H1 (cell line): ENCODE results near the gene FSIP1. TPM values are rescaled to one million over a fixed set of nuclear protein-coding genes. Genes with fewer than 3 reads are reported as not detected.

Experiments used
- CTCF ChIA-PET: fragments of 300-600 bp; sonication (Branson Sonifier 250); formaldehyde crosslinking; loops from one replicate; lab custom pipeline; 2021; ENCODE audit not compliant: partially characterized antibody; lab: Charles Lee
- POLR2A ChIA-PET: fragments of 300-600 bp; sonication (Branson Sonifier 250); formaldehyde crosslinking; loops from one replicate; lab custom pipeline; 2021; ENCODE audit warnings: inconsistent platforms; ENCODE audit not compliant: partially characterized antibody; lab: Charles Lee
- DNase-seq, 2 experiments: peaks; one replicate each; pipeline versions ENCODE4 v3.0.0 to v3.0.0-alpha.2; 2010 to 2022; ENCODE audit warnings: low spot score in 2 of 2, low read depth in 1 of 2, mixed read lengths in 1 of 2
- FAIRE-seq: peaks from 2 replicates; lab custom pipeline; 2011; peaks lifted over from hg19 to GRCh38; lab: Jason Lieb, UNC
- H2AFZ ChIP-seq: 2 replicates; pipeline ENCODE4 v1.8.1; 2012; ENCODE audit warnings: low read length, inconsistent platforms
- H2AK5ac ChIP-seq: 2 replicates; pipeline ENCODE4 v1.6.1; 2013; ENCODE audit warnings: low read depth, low read length
- H2BK120ac ChIP-seq: replicated peaks from 2 replicates; pipeline ENCODE3; 2013; ENCODE audit warnings: low read depth, low read length, inconsistent platforms
- H2BK12ac ChIP-seq: 2 replicates; pipeline ENCODE4 v1.6.1; 2013; ENCODE audit warnings: low read depth, low read length
- H2BK15ac ChIP-seq: 2 replicates; pipeline ENCODE4 v1.6.1; 2013; ENCODE audit warnings: low read length
- H2BK20ac ChIP-seq: 2 replicates; pipeline ENCODE4 v1.6.1; 2013; ENCODE audit warnings: low read length
- H2BK5ac ChIP-seq: 2 replicates; pipeline ENCODE4 v1.6.1; 2013; ENCODE audit warnings: low read depth, low read length
- H3K14ac ChIP-seq: 2 replicates; pipeline ENCODE4 v1.6.1; 2013; ENCODE audit warnings: inconsistent platforms; ENCODE audit not compliant: insufficient read length
- H3K18ac ChIP-seq: 2 replicates; pipeline ENCODE4 v1.6.1; 2013; ENCODE audit warnings: low read length; ENCODE audit errors: extremely low read depth
- H3K23ac ChIP-seq: 2 replicates; pipeline ENCODE4 v1.6.1; 2013; ENCODE audit warnings: inconsistent platforms; ENCODE audit not compliant: insufficient read length
- H3K23me2 ChIP-seq: 2 replicates; pipeline ENCODE4 v1.6.1; 2013; ENCODE audit warnings: low read depth, low read length
- H3K27ac ChIP-seq: 2 replicates; pipeline ENCODE4 v1.6.1; 2011; ENCODE audit warnings: low read depth, low read length, inconsistent platforms
- H3K27me3 ChIP-seq, 4 experiments: replicated peaks in 1 of 4; 1 replicate in 1 of 4; 2 replicates in 3 of 4; pipeline versions ENCODE4 v1.6.1 to v1.8.1; 2011 to 2013; ENCODE audit warnings: low read length in 3 of 4, mild to moderate bottlenecking in 3 of 4, inconsistent platforms in 2 of 4, mixed read lengths in 2 of 4, moderate library complexity in 1 of 4; ENCODE audit not compliant: control insufficient read depth in 3 of 4, insufficient read depth in 3 of 4; ENCODE audit errors: extremely low read depth in 1 of 4
- H3K36me3 ChIP-seq, 4 experiments: 2 replicates each; pipeline versions ENCODE4 v1.6.1 to v1.8.1; 2011 to 2013; ENCODE audit warnings: mild to moderate bottlenecking in 4 of 4, low read length in 3 of 4, moderate library complexity in 2 of 4, control low read depth in 1 of 4, inconsistent platforms in 1 of 4; ENCODE audit not compliant: insufficient read depth in 4 of 4, control insufficient read depth in 2 of 4
- H3K4ac ChIP-seq: replicated peaks from 2 replicates; pipeline ENCODE3; 2013; ENCODE audit warnings: low read length, low read depth, mixed read lengths, inconsistent platforms; ENCODE audit not compliant: insufficient read length
- H3K4me1 ChIP-seq, 4 experiments: replicated peaks in 1 of 4; 1 replicate in 1 of 4; 2 replicates in 3 of 4; pipeline versions ENCODE4 v1.6.1 to v1.8.1; 2011 to 2013; ENCODE audit warnings: low read length in 3 of 4, inconsistent platforms in 2 of 4, mixed read lengths in 1 of 4; ENCODE audit not compliant: insufficient read depth in 4 of 4, control insufficient read depth in 3 of 4
- H3K4me2 ChIP-seq, 2 experiments: 2 replicates each; pipeline versions ENCODE4 v1.6.1 to v1.8.1; 2011 to 2013; ENCODE audit warnings: low read depth in 2 of 2, low read length in 2 of 2, control low read depth in 1 of 2, inconsistent platforms in 1 of 2, mild to moderate bottlenecking in 1 of 2; ENCODE audit not compliant: insufficient read depth in 1 of 2
- H3K4me3 ChIP-seq, 4 experiments: fragments of 200-600, 300-600 bp in 1 of 4; sonication (generic), shearing (Covaris generic), sonication (Bioruptor Twin) in 1 of 4; 2 replicates each; pipeline versions ENCODE4 v1.5.1 to v1.8.1; 2011 to 2016; ENCODE audit warnings: low read length in 4 of 4, low read depth in 3 of 4, control low read depth in 2 of 4, inconsistent platforms in 2 of 4, mild to moderate bottlenecking in 2 of 4, mixed read lengths in 1 of 4, moderate library complexity in 1 of 4; ENCODE audit not compliant: insufficient read depth in 2 of 4; ENCODE audit errors: extremely low read depth in 1 of 4
- H3K56ac ChIP-seq: replicated peaks from 2 replicates; pipeline ENCODE3; 2013; ENCODE audit warnings: low read depth, mild to moderate bottlenecking, mixed read lengths, low read length, inconsistent platforms; ENCODE audit not compliant: insufficient read length
- H3K79me1 ChIP-seq: 2 replicates; pipeline ENCODE4 v1.6.1; 2013; ENCODE audit warnings: low read depth, low read length, control low read depth
- H3K79me2 ChIP-seq, 2 experiments: 2 replicates each; pipeline versions ENCODE4 v1.6.1 to v1.8.1; 2012 to 2013; ENCODE audit warnings: low read length in 2 of 2, mild to moderate bottlenecking in 2 of 2, inconsistent platforms in 1 of 2; ENCODE audit not compliant: insufficient read depth in 2 of 2, control insufficient read depth in 1 of 2
- H3K9ac ChIP-seq, 4 experiments: replicated peaks in 1 of 4; 1 replicate in 1 of 4; 2 replicates in 3 of 4; pipeline versions ENCODE4 v1.6.1 to v1.8.1; 2011 to 2013; ENCODE audit warnings: low read depth in 3 of 4, low read length in 3 of 4, control low read depth in 2 of 4, mild to moderate bottlenecking in 2 of 4, moderate library complexity in 2 of 4, inconsistent platforms in 1 of 4; ENCODE audit errors: extremely low read depth in 1 of 4
- H3K9me3 ChIP-seq, 2 experiments: 2 replicates each; pipeline versions ENCODE4 v1.6.1 to v1.8.1; 2012 to 2013; ENCODE audit warnings: mild to moderate bottlenecking in 2 of 2, moderate library complexity in 2 of 2, control low read depth in 1 of 2, inconsistent platforms in 1 of 2, low read depth in 1 of 2, low read length in 1 of 2, mixed read lengths in 1 of 2; ENCODE audit not compliant: insufficient read depth in 2 of 2
- H4K20me1 ChIP-seq, 2 experiments: replicated peaks in 1 of 2; 2 replicates each; pipeline versions ENCODE3 to v1.8.1; 2011 to 2013; ENCODE audit warnings: inconsistent platforms in 2 of 2, low read length in 2 of 2, mild to moderate bottlenecking in 1 of 2; ENCODE audit not compliant: insufficient read depth in 2 of 2, control insufficient read depth in 1 of 2
- H4K5ac ChIP-seq: 2 replicates; pipeline ENCODE4 v1.6.1; 2013; ENCODE audit warnings: low read length, low read depth, mixed read lengths, inconsistent platforms; ENCODE audit not compliant: insufficient read length
- H4K8ac ChIP-seq: 2 replicates; pipeline ENCODE4 v1.8.0; 2013; ENCODE audit warnings: mild to moderate bottlenecking, moderate library complexity, low read length, inconsistent platforms; ENCODE audit not compliant: insufficient read depth; ENCODE audit errors: extremely low read depth
- H4K91ac ChIP-seq: replicated peaks from 2 replicates; pipeline ENCODE3; 2013; ENCODE audit warnings: low read length, mixed read lengths, inconsistent platforms; ENCODE audit not compliant: insufficient read length
- BRCA1 ChIP-seq: IDR thresholded peaks from 2 replicates; pipeline ENCODE4 v1.6.1; 2012; ENCODE audit warnings: low read depth, low read length, improper control_type of control experiment
- EZH2 ChIP-seq: fragments of 200-600 bp; sonication (generic); IDR thresholded peaks from 2 replicates; pipeline ENCODE4 v1.7.1; 2012; ENCODE audit warnings: low read depth, mild to moderate bottlenecking, moderate library complexity, low read length, inconsistent platforms; ENCODE audit not compliant: severe bottlenecking
- KDM4A ChIP-seq: IDR thresholded peaks from one replicate; pipeline ENCODE4 v1.7.1; 2012; ENCODE audit warnings: low read depth, mild to moderate bottlenecking, moderate library complexity, low read length, inconsistent platforms; ENCODE audit not compliant: severe bottlenecking
- NANOG ChIP-seq: IDR thresholded peaks from 2 replicates; pipeline ENCODE4 v1.6.1; 2011; ENCODE audit warnings: low read length, low read depth, mild to moderate bottlenecking, inconsistent platforms; ENCODE audit not compliant: insufficient read depth, poor library complexity, severe bottlenecking
- NRF1 ChIP-seq: IDR thresholded peaks from 2 replicates; pipeline ENCODE4 v1.6.1; 2011; ENCODE audit warnings: mild to moderate bottlenecking, low read depth, low read length, improper control_type of control experiment
- RBBP5 ChIP-seq: IDR thresholded peaks from 2 replicates; pipeline ENCODE4 v1.7.1; 2012; ENCODE audit warnings: low read depth, mild to moderate bottlenecking, inconsistent platforms, low read length, moderate library complexity, borderline replicate concordance
- RFX5 ChIP-seq: IDR thresholded peaks from 2 replicates; pipeline ENCODE4 v1.6.1; 2011; ENCODE audit warnings: low read depth, low read length, improper control_type of control experiment, borderline replicate concordance
- RXRA ChIP-seq: IDR thresholded peaks from 2 replicates; pipeline ENCODE4 v1.6.1; 2011; ENCODE audit warnings: low read depth, mild to moderate bottlenecking, low read length, moderate library complexity; ENCODE audit not compliant: insufficient read depth
- SIRT6 ChIP-seq: IDR thresholded peaks from one replicate; pipeline ENCODE4 v1.7.1; 2012; ENCODE audit warnings: low read length, inconsistent platforms
- SP2 ChIP-seq: IDR thresholded peaks from 2 replicates; pipeline ENCODE4 v1.6.1; 2012; ENCODE audit warnings: mild to moderate bottlenecking, low read length, inconsistent platforms
- YY1 ChIP-seq: IDR thresholded peaks from 2 replicates; pipeline ENCODE4 v1.6.1; 2011; ENCODE audit warnings: low read depth, mild to moderate bottlenecking, low read length
- WGBS, 2 experiments: shearing (Covaris generic) in 1 of 2; methylation state at CpG; one replicate each; pipeline versions ENCODE4 v1.1.6 to v1.1.7; 2013 to 2015; ENCODE audit warnings: low lambda C conversion rate in 2 of 2, mixed read lengths in 2 of 2, inconsistent platforms in 1 of 2, low coverage in 1 of 2, missing lambda C conversion rate in 1 of 2; ENCODE audit not compliant: insufficient replicate concordance in 2 of 2, insufficient coverage in 1 of 2, insufficient read length in 1 of 2; ENCODE audit errors: extremely low coverage in 1 of 2, missing lambda C conversion rate in 1 of 2; 5-methylcytosine and 5-hydroxymethylcytosine counted together
- polyA plus RNA-seq, 7 experiments: library from polyadenylated mRNA; depleted of rRNA in 3 of 7; stranded (reverse) in 5 of 7; unstranded in 2 of 7; fragments of >200 nt in 5 of 7; fragments of 200-250 nt in 2 of 7; gene quantifications; 1 replicate in 5 of 7; 2 replicates in 1 of 7; 4 replicates in 1 of 7; pipeline versions ENCODE4 v1.2.1 to v1.2.3, GENCODE V29; 2011 to 2013; ENCODE audit warnings: missing spikeins in 2 of 7, mixed read lengths in 2 of 7
- total RNA-seq: library from RNA; stranded (reverse); fragmentation: NEBNext Ultra II Directional; extraction: Animal tissue kit (Norgen Biotek cat#: 25700); gene quantifications from 2 replicates; pipeline ENCODE4 v1.2.1, GENCODE V29; 2021
- TF ChIP-seq, protein P1 (sequence below): IDR thresholded peaks from 2 replicates; pipeline ENCODE4 v1.6.1; 2011; ENCODE audit warnings: low read depth, mild to moderate bottlenecking, low read length; ENCODE audit not compliant: insufficient read depth
- TF ChIP-seq, protein P2 (sequence below): IDR thresholded peaks from 2 replicates; pipeline ENCODE4 v1.6.1; 2011; ENCODE audit warnings: low read length, improper control_type of control experiment

The FSIP1 gene
- total and polyA plus RNA-seq, 2 of the 8 experiments (the other 6 are each of a cell fraction or from before 2014, with no cell fraction given), result 0.18 to 1.3 TPM

DNA sequence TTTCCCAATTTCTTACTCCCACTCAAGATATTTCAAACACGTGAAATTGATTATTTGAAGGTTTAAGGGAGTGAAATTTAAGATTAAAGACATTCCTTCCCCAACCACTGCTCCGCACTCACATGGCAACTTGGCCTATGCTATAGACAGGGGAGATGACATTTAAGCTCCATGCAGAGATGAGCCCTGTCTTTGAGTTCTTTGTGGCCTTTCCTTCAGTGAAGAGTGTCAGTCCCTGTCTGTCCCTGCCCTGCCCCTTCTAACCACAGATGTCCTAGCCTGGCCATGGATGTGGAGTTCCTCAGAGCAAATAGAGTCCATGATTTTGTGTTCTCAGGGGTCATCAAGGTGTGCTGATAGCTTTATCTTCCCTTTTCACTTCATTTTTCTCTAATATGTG is 231.2 kb downstream of the FSIP1 start:
- FAIRE-seq (no peak), DNase-seq (no peak)
- Histone ChIP-seq H2BK15ac (no peak overlapping the region), H3K9ac (no peak overlapping the region), H3K56ac (no peak overlapping the region), H3K27ac (no peak overlapping the region), H4K20me1 (no peaks in the 10 kb centered on the region), H3K18ac (no peak overlapping the region), H3K79me1 (no peaks in the 10 kb centered on the region), H3K27me3 (peaks cover 0 to 1% (median 0%) of the 10 kb centered on the region in 4 experiments; a peak in 1 of 7 replicates), H2BK20ac (no peak overlapping the region), H4K5ac (no peak overlapping the region), H3K4ac (no peak overlapping the region), H3K4me2 (no peak overlapping the region), H3K9me3 (no peaks in the 10 kb centered on the region), H4K91ac (no peak overlapping the region), H2AK5ac (no peak overlapping the region), H3K79me2 (no peaks in the 10 kb centered on the region), H3K4me1 (peaks cover 0 to 5% (median 0%) of the 10 kb centered on the region in 4 experiments; a peak in 1 of 7 replicates), H3K23me2 (no peaks in the 10 kb centered on the region), H2BK12ac (no peak overlapping the region), H3K4me3 (no peak overlapping the region), H3K14ac (no peak overlapping the region), H3K23ac (no peak overlapping the region), H4K8ac (no peak overlapping the region), H2AFZ (no peak overlapping the region), H2BK5ac (no peak overlapping the region), H2BK120ac (no peak overlapping the region), H3K36me3 (no peaks in the 10 kb centered on the region)
- 89 to 100% methylated on average over 1 to 2 of the region's 2 CpGs for WGBS, 2 experiments
- CTCF ChIA-PET, result interaction anchor here (1.3 kb wide), 1 partner anchor 9 kb away, joined by 3 read pairs; no protein-coding TSS in a partner anchor
- POLR2A ChIA-PET, result no interaction called here
- TF ChIP-seq SP2 (no peak), SIRT6 (no peak), RBBP5 (no peak), NRF1 (no peak), NANOG (no peak), BRCA1 (no peak), RFX5 (no peak), EZH2 (no peak), KDM4A (no peak), YY1 (no peak), RXRA (no peak)
- TF ChIP-seq, protein P1, sequence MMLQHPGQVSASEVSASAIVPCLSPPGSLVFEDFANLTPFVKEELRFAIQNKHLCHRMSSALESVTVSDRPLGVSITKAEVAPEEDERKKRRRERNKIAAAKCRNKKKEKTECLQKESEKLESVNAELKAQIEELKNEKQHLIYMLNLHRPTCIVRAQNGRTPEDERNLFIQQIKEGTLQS, result no peak
- TF ChIP-seq, protein P2, sequence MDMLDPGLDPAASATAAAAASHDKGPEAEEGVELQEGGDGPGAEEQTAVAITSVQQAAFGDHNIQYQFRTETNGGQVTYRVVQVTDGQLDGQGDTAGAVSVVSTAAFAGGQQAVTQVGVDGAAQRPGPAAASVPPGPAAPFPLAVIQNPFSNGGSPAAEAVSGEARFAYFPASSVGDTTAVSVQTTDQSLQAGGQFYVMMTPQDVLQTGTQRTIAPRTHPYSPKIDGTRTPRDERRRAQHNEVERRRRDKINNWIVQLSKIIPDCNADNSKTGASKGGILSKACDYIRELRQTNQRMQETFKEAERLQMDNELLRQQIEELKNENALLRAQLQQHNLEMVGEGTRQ, result no peak
